Measurements from ENCODE around the gene ALG10. TPM values are rescaled to one million over a fixed set of nuclear protein-coding genes. Genes with fewer than 3 reads are reported as not detected.
A peak's percentile ranks its signal among the peaks of the same experiment; 100 is the strongest.
"Not testable (repeated sequence)": the region's sequence is repeated elsewhere in the genome, so short reads cannot be mapped to it uniquely, and the experiment has no call there.

Gene ALG10
- total RNA-seq, 1 donor from 2014 or later, result 13.7 TPM

GRCh38 chr12:34033628-34034296 is 11.5 kb downstream of the ALG10 start:
- H3K27me3 Mint-ChIP-seq (ENCODE audit: low read depth), result no peaks in the 10 kb centered on the region
- H3K4me1 Mint-ChIP-seq, result no peaks in the 10 kb centered on the region
- H3K9me3 Mint-ChIP-seq, result peaks cover 4% of the 10 kb centered on the region
- DNase-seq (ENCODE audit: low spot score in 2 of 2, unreplicated experiment in 2 of 2), result no peak
- peak; percentile 77 for TF ChIP-seq CTCF (IDR thresholded peaks at IDR 0.05; ENCODE audit: unreplicated experiment)
- H3K36me3 Mint-ChIP-seq, result peaks cover 2% of the 10 kb centered on the region
- no peak overlapping the region for H3K4me3 Mint-ChIP-seq
- no peak overlapping the region for H3K27ac Mint-ChIP-seq

DNA sequence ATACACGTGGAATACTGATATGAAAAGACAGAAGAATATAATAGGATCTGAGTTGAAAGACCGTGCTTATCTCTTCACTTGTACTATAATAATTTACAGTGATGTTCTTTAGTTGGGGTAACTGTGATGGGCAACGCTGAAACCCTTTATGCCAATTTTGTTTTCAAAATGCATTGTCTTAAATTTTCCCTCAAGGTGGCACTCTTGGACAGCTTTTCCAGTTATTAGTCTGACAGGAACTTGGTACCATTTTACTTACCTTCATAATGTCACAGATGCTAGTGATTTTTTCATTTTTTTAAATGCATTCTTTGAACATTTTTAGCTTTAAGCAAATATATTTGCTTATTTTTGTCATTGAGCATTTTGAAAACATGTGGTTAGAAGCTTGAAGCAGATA is 16.1 kb downstream of the ALG10 start:
- H3K4me3 Mint-ChIP-seq; H3K27ac Mint-ChIP-seq; H3K9me3 Mint-ChIP-seq; H3K4me1 Mint-ChIP-seq; H3K27me3 Mint-ChIP-seq (ENCODE audit: low read depth); DNase-seq (ENCODE audit: low spot score in 2 of 2, unreplicated experiment in 2 of 2); H3K36me3 Mint-ChIP-seq: not testable (repeated sequence)

- Mint-ChIP-seq H3K27me3 (ENCODE audit: low read depth) (no peaks in the 10 kb centered on the region), H3K4me1 (no peaks in the 10 kb centered on the region), H3K9me3 (peaks cover 60% of the 10 kb centered on the region), H3K4me3 (no peak overlapping the region), H3K36me3 (peaks cover 5% of the 10 kb centered on the region), H3K27ac (no peak overlapping the region)
- TF ChIP-seq CTCF (IDR thresholded peaks at IDR 0.05; ENCODE audit: unreplicated experiment), result no peak
- no peak for DNase-seq (ENCODE audit: low spot score in 2 of 2, unreplicated experiment in 2 of 2)
These were observed 24.3 kb downstream of the ALG10 start for GRCh38 chr12:34046570-34046969.

GRCh38 chr12:34047855-34048254 is 25.6 kb downstream of the ALG10 start:
- not testable (repeated sequence) for H3K27ac Mint-ChIP-seq, H3K36me3 Mint-ChIP-seq
- H3K9me3 Mint-ChIP-seq, result peaks cover 73% of the 10 kb centered on the region

GRCh38 chr12:34048714-34049113 is 26.4 kb downstream of the ALG10 start:
- no peak for DNase-seq (ENCODE audit: low spot score in 2 of 2, unreplicated experiment in 2 of 2)
- Mint-ChIP-seq H3K36me3 (peaks cover 7% of the 10 kb centered on the region), H3K4me1 (no peaks in the 10 kb centered on the region), H3K27me3 (ENCODE audit: low read depth) (no peaks in the 10 kb centered on the region), H3K27ac (no peak overlapping the region), H3K9me3 (peaks cover 80% of the 10 kb centered on the region), H3K4me3 (no peak overlapping the region)
- no peak for TF ChIP-seq CTCF (IDR thresholded peaks at IDR 0.05; ENCODE audit: unreplicated experiment)

More at GRCh38 chr12:34047855-34048254, 25.6 kb downstream of the ALG10 start:
- H3K4me3 Mint-ChIP-seq; DNase-seq (ENCODE audit: low spot score in 2 of 2, unreplicated experiment in 2 of 2); H3K27me3 Mint-ChIP-seq (ENCODE audit: low read depth); H3K4me1 Mint-ChIP-seq: not testable (repeated sequence)

DNA sequence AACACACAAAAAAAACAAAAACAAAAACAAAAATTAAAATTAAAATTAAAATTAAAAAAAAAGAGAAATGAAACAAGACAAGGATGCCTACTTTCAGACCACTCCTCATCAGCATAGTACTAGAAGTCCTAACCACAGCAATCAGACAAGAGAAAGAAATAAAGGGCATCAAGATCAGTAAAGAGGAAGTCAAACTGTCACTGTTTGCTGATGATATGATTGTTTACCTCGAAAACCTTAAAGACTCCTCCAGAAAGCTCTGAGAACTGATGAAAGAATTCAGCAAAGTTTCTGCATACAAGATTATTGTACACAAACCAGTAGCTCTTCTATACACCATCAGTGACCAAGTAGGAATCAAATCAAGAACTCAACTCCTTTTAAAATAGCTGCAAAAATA is 29.2 kb downstream of the ALG10 start:
- Mint-ChIP-seq H3K9me3 (peaks cover 77% of the 10 kb centered on the region), H3K36me3 (peaks cover 7% of the 10 kb centered on the region), H3K4me1 (no peaks in the 10 kb centered on the region), H3K4me3 (no peak overlapping the region), H3K27ac (no peak overlapping the region), H3K27me3 (ENCODE audit: low read depth) (no peaks in the 10 kb centered on the region)
- DNase-seq (ENCODE audit: low spot score in 2 of 2, unreplicated experiment in 2 of 2), result no peak
- TF ChIP-seq CTCF (IDR thresholded peaks at IDR 0.05; ENCODE audit: unreplicated experiment), result no peak

GRCh38 chr12:34054938-34055337 is 32.6 kb downstream of the ALG10 start:
- Mint-ChIP-seq H3K36me3 (peaks cover 2% of the 10 kb centered on the region), H3K4me3 (no peak overlapping the region), H3K27ac (no peak overlapping the region), H3K9me3 (peaks cover 68% of the 10 kb centered on the region), H3K4me1 (no peaks in the 10 kb centered on the region), H3K27me3 (ENCODE audit: low read depth) (no peaks in the 10 kb centered on the region)
- no peak for TF ChIP-seq CTCF (IDR thresholded peaks at IDR 0.05; ENCODE audit: unreplicated experiment)
- no peak for DNase-seq (ENCODE audit: low spot score in 2 of 2, unreplicated experiment in 2 of 2)

All from mesothelial cell of epicardium (in vitro differentiated cells).